ENCODE data around the gene MAN1B1.

The MAN1B1 gene

GRCh38 chr9:137085920-137086530 is 760 bp upstream of the MAN1B1 start:
- TF ChIP-seq NFIC (IDR thresholded peaks at IDR 0.05) (no peak), EGR1 (IDR thresholded peaks at IDR 0.05) (no peak), YY1 (IDR thresholded peaks at IDR 0.05; ENCODE audit: low read depth) (no peak), ZBTB7A (IDR thresholded peaks at IDR 0.05; ENCODE audit: low read depth) (no peak), CEBPB (IDR thresholded peaks at IDR 0.05) (no peak), TEAD4 (IDR thresholded peaks at IDR 0.05) (no peak), RAD21 (IDR thresholded peaks at IDR 0.05; ENCODE audit: low read depth) (no peak), TCF12 (IDR thresholded peaks at IDR 0.05; ENCODE audit: low read depth) (no peak), FOXM1 (IDR thresholded peaks at IDR 0.05; ENCODE audit: borderline replicate concordance, low read depth) (no peak), CREB1 (IDR thresholded peaks at IDR 0.05; ENCODE audit: low read depth) (no peak), TAF1 (IDR thresholded peaks at IDR 0.05; ENCODE audit: low read depth) (no peak), USF1 (IDR thresholded peaks at IDR 0.05) (no peak), REST (IDR thresholded peaks at IDR 0.05; ENCODE audit: low read depth) (no peak), MAX (IDR thresholded peaks at IDR 0.05) (no peak)

GRCh38 chr9:137087409-137087925 is 682 bp downstream of the MAN1B1 start:
- TF ChIP-seq USF1 (IDR thresholded peaks at IDR 0.05) (no peak), CEBPB (IDR thresholded peaks at IDR 0.05) (no peak), MAX (IDR thresholded peaks at IDR 0.05) (no peak), NFIC (IDR thresholded peaks at IDR 0.05) (no peak), ZBTB7A (IDR thresholded peaks at IDR 0.05; ENCODE audit: low read depth) (peak; percentile 62; the same call in 1 of the 2 replicates), REST (IDR thresholded peaks at IDR 0.05; ENCODE audit: low read depth) (no peak), EP300 (IDR thresholded peaks at IDR 0.05; ENCODE audit: borderline replicate concordance) (no peak), FOXM1 (IDR thresholded peaks at IDR 0.05; ENCODE audit: borderline replicate concordance, low read depth) (no peak)

GRCh38 chr9:137088121-137088520 is 1.3 kb downstream of the MAN1B1 start:
- TF ChIP-seq USF1 (IDR thresholded peaks at IDR 0.05) = no peak
- no peak for TF ChIP-seq MAX (IDR thresholded peaks at IDR 0.05)
- no peak for TF ChIP-seq RAD21 (IDR thresholded peaks at IDR 0.05; ENCODE audit: low read depth)
- no peak for TF ChIP-seq YY1 (IDR thresholded peaks at IDR 0.05; ENCODE audit: low read depth)
- TF ChIP-seq TCF12 (IDR thresholded peaks at IDR 0.05; ENCODE audit: low read depth) = no peak
- TF ChIP-seq TAF1 (IDR thresholded peaks at IDR 0.05; ENCODE audit: low read depth) = no peak
- TF ChIP-seq EP300 (IDR thresholded peaks at IDR 0.05; ENCODE audit: borderline replicate concordance) = no peak
- TF ChIP-seq REST (IDR thresholded peaks at IDR 0.05; ENCODE audit: low read depth) = no peak
- no peak for TF ChIP-seq CEBPB (IDR thresholded peaks at IDR 0.05)
- TF ChIP-seq FOXM1 (IDR thresholded peaks at IDR 0.05; ENCODE audit: borderline replicate concordance, low read depth) = no peak
- TF ChIP-seq CREB1 (IDR thresholded peaks at IDR 0.05; ENCODE audit: low read depth) = no peak
- no peak for TF ChIP-seq NFIC (IDR thresholded peaks at IDR 0.05)
- TF ChIP-seq ZBTB7A (IDR thresholded peaks at IDR 0.05; ENCODE audit: low read depth) = no peak
- no peak for TF ChIP-seq TEAD4 (IDR thresholded peaks at IDR 0.05)
- TF ChIP-seq EGR1 (IDR thresholded peaks at IDR 0.05) = no peak

Data from Ishikawa (cell line).